OCI-LY1 (cell line): Measurements from ENCODE around the gene IFT22.

Experiments
- H2AFZ ChIP-seq: fragments of 200-600 bp; sonication (generic), shearing (Covaris generic); 2 replicates; pipeline ENCODE4 v1.6.0; 2014; ENCODE audit warnings: antibody characterized with exemption, mild to moderate bottlenecking, low read length
- H3F3A ChIP-seq: fragments of 200-600 bp; sonication (generic), shearing (Covaris generic); 2 replicates; pipeline ENCODE4 v1.6.0; 2014; ENCODE audit warnings: mild to moderate bottlenecking, antibody characterized with exemption, low read length, moderate library complexity; ENCODE audit not compliant: insufficient read depth
- H3K27ac ChIP-seq: fragments of 200-600 bp; sonication (generic); 2 replicates; pipeline ENCODE4 v1.5.1; 2014; ENCODE audit warnings: low read length, mixed run types, mild to moderate bottlenecking, low read depth; ENCODE audit not compliant: poor library complexity, severe bottlenecking
- H3K27me3 ChIP-seq: fragments of 200-600 bp; sonication (generic); 2 replicates; pipeline ENCODE4 v1.6.0; 2014; ENCODE audit warnings: antibody characterized with exemption, mild to moderate bottlenecking, low read length, moderate library complexity; ENCODE audit not compliant: insufficient read depth
- H3K36me3 ChIP-seq: fragments of 200-600 bp; sonication (generic); 2 replicates; pipeline ENCODE4 v1.6.1; 2014; ENCODE audit warnings: mild to moderate bottlenecking, antibody characterized with exemption, low read length, moderate library complexity, mixed read lengths; ENCODE audit not compliant: insufficient read depth
- H3K4me1 ChIP-seq: fragments of 200-600 bp; sonication (generic); 2 replicates; pipeline ENCODE4 v1.5.1; 2014; ENCODE audit warnings: mild to moderate bottlenecking, low read length, moderate library complexity; ENCODE audit not compliant: insufficient read depth, severe bottlenecking
- H3K4me2 ChIP-seq: fragments of 200-600 bp; sonication (generic), shearing (Covaris generic); 2 replicates; pipeline ENCODE4 v1.6.1; 2014; ENCODE audit warnings: low read length
- H3K4me3 ChIP-seq: fragments of 200-600 bp; sonication (generic); 2 replicates; pipeline ENCODE4 v1.5.1; 2014; ENCODE audit warnings: low read length, low read depth, mild to moderate bottlenecking, mixed read lengths; ENCODE audit not compliant: poor library complexity, severe bottlenecking
- H3K79me2 ChIP-seq: fragments of 200-600 bp; shearing (Covaris generic); 2 replicates; pipeline ENCODE4 v1.6.1; 2016; ENCODE audit warnings: mixed run types, low read length, mixed read lengths; ENCODE audit not compliant: insufficient read depth
- H3K9ac ChIP-seq: fragments of 200-600 bp; sonication (generic), shearing (Covaris generic); 2 replicates; pipeline ENCODE4 v1.6.1; 2014; ENCODE audit warnings: mild to moderate bottlenecking, low read length, mixed read lengths
- H3K9me2 ChIP-seq: fragments of 200-600 bp; sonication (generic), shearing (Covaris generic); 2 replicates; pipeline ENCODE4 v1.6.1; 2014; ENCODE audit warnings: low read depth, mild to moderate bottlenecking, low read length, mixed read lengths
- H3K9me3 ChIP-seq: fragments of 200-600 bp; shearing (Covaris generic); 2 replicates; pipeline ENCODE4 v1.6.1; 2014; ENCODE audit warnings: low read length, mixed read lengths
- H4K20me1 ChIP-seq: fragments of 200-600 bp; sonication (generic), shearing (Covaris generic); 2 replicates; pipeline ENCODE4 v1.6.0; 2016; ENCODE audit warnings: mild to moderate bottlenecking, low read length; ENCODE audit not compliant: insufficient read depth
- EZH2 ChIP-seq: fragments of 200-600 bp; sonication (generic), shearing (Covaris generic); IDR thresholded peaks from 2 replicates; pipeline ENCODE4 v1.8.0; 2017; ENCODE audit warnings: borderline replicate concordance, mixed run types, mild to moderate bottlenecking, antibody characterized with exemption, low read length, moderate library complexity, mixed read lengths
- TF ChIP-seq, protein P1 (sequence below): fragments of 200-600 bp; sonication (generic), shearing (Covaris generic); IDR thresholded peaks from 2 replicates; pipeline ENCODE4 v1.5.1; 2017; ENCODE audit warnings: mild to moderate bottlenecking, antibody characterized with exemption, low read length, moderate library complexity, mixed read lengths

Gene IFT22

DNA sequence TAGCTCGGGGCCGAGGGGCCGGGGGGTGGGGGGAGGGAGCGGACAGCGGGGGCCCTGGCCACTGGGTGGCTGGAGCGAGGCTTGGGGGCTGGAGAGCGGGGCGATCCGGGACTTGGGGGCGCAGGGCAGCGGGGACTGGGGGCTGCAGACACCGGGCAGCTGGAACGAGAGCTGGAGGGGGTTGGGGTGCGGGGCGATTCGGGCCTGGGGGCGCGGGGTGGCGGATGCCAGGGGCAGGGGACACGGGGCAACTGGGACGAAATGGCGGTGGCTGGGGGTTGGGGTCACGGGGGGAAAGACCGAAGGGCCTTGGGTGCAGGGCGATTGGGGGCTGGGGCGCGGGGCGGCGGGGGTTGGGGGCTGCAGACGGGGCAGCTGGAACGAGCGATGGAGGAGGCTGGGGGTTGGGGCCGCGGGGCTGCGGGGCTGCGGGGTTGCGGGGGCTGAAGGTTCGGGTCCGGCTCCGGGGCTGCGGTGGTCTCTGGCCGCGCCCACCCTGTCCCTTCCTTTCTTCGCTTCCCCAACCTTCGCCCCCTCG, 41.7 kb upstream of the IFT22 start:
- H3K4me2 ChIP-seq: no peak overlapping the region
- no peaks in the 10 kb centered on the region for H3K36me3 ChIP-seq
- no peak overlapping the region for H3K27ac ChIP-seq
- H3K4me1 ChIP-seq: no peaks in the 10 kb centered on the region
- H3K9me2 ChIP-seq: no peaks in the 10 kb centered on the region
- no peak overlapping the region for H2AFZ ChIP-seq
- no peak overlapping the region for H3K4me3 ChIP-seq
- peaks cover 14% of the 10 kb centered on the region; the same call in 1 of the 2 replicates for H3K27me3 ChIP-seq
- TF ChIP-seq EZH2: no peak
- TF ChIP-seq, protein P1, sequence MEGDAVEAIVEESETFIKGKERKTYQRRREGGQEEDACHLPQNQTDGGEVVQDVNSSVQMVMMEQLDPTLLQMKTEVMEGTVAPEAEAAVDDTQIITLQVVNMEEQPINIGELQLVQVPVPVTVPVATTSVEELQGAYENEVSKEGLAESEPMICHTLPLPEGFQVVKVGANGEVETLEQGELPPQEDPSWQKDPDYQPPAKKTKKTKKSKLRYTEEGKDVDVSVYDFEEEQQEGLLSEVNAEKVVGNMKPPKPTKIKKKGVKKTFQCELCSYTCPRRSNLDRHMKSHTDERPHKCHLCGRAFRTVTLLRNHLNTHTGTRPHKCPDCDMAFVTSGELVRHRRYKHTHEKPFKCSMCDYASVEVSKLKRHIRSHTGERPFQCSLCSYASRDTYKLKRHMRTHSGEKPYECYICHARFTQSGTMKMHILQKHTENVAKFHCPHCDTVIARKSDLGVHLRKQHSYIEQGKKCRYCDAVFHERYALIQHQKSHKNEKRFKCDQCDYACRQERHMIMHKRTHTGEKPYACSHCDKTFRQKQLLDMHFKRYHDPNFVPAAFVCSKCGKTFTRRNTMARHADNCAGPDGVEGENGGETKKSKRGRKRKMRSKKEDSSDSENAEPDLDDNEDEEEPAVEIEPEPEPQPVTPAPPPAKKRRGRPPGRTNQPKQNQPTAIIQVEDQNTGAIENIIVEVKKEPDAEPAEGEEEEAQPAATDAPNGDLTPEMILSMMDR: no peak
- H3K9ac ChIP-seq: no peak overlapping the region
- H4K20me1 ChIP-seq: no peaks in the 10 kb centered on the region
- no peaks in the 10 kb centered on the region for H3K79me2 ChIP-seq
- H3F3A ChIP-seq: no peaks in the 10 kb centered on the region
- 0 out of 2 replicates have a peak, but pooled peaks cover 2% of the 10 kb centered on the region for H3K9me3 ChIP-seq

DNA sequence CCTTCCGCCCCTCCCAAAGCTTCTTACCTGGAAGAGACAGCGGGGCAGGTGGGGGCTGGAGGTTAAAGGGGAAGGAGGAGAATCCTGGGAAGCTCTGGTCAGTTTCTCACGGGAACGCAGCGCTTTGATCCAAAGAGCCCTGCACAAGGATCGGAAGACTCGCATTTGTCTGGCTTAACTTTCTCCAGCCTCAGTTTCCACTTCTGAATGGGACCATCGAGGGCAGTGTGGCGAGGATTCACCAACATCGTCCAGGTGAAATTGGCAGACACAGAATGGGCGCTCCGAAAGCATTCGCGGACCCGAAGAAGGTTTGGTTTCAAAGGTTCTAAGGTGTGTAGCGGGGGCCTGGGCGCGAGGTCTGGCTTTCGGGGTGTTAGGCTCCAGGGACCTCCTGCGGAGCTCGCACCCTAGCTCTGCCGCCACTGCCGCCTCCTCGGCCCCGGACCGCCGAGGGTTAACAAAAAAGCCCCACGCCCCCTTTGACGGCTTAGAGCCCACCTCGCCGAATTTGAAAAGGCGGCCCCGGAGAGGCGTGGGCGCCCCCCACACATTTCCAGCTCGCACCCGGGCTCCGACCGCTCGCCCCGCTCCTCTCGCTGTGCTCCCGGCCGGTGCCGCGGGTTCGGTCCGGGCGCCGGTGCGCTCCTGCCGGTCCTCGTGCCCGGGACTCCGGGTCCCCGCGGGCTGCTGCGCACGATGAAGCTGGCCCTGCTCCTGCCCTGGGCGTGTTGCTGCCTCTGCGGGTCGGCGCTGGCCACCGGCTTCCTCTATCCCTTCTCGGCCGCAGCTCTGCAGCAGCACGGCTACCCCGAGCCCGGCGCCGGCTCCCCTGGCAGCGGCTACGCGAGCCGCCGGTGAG, 41.0 kb upstream of the IFT22 start, which contains the start of gene COL26A1:
TSS of gene COL26A1 (plus strand) at position 542 of the 862 bp plus-strand sequence. CDS start at position 700, 158 bp downstream.
- Histone ChIP-seq H3K4me2 (no peak within 1 kb of the TSS), H3K4me1 (no peaks in the 10 kb centered on the region), H3K9ac (no peak within 1 kb of the TSS), H2AFZ (no peak within 1 kb of the TSS), H3F3A (no peaks in the 10 kb centered on the region), H3K9me3 (no peaks in the 10 kb centered on the region), H3K9me2 (no peaks in the 10 kb centered on the region), H3K4me3 (no peak within 1 kb of the TSS), H3K27me3 (peaks cover 8% of the 10 kb centered on the region; the same call in 1 of the 2 replicates), H4K20me1 (no peaks in the 10 kb centered on the region), H3K27ac (no peak within 1 kb of the TSS), H3K79me2 (no peaks in the 10 kb centered on the region), H3K36me3 (no peaks in the 10 kb centered on the region)
- no peak for TF ChIP-seq EZH2
- TF ChIP-seq, protein P1: no peak

DNA sequence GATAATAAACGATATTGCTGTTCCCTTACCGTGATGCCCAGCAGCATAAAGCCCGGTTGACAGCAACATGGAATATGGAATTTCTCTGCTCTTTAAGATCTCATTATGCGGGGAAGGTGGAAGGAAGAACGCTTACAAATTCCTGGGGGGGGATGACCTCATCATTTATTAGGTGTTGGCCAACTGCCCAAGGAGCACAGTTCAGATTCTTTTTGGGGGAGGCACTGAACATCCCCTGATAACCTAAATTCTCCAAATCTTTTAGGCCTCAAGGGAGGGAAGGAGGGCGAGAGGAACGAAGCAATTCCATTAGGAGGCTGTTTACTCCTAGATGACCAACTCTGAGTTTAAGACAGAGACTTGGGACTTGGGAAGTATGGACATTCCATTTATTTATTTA, 35.8 kb upstream of the IFT22 start:
- peaks cover 8% of the 10 kb centered on the region for H3K27me3 ChIP-seq

More for the DNA sequence above, 35.8 kb upstream of the IFT22 start:
- no peaks in the 10 kb centered on the region for H3K9me3 ChIP-seq
- no peak overlapping the region for H3K27ac ChIP-seq
- H4K20me1 ChIP-seq: no peaks in the 10 kb centered on the region
- H3K9ac ChIP-seq: no peak overlapping the region
- no peaks in the 10 kb centered on the region for H3K36me3 ChIP-seq
- no peak overlapping the region for H2AFZ ChIP-seq
- H3K4me1 ChIP-seq: no peaks in the 10 kb centered on the region
- no peaks in the 10 kb centered on the region for H3K79me2 ChIP-seq
- TF ChIP-seq, protein P1: no peak
- no peak for TF ChIP-seq EZH2
- no peak overlapping the region for H3K4me3 ChIP-seq
- no peak overlapping the region for H3K4me2 ChIP-seq
- no peaks in the 10 kb centered on the region for H3F3A ChIP-seq
- H3K9me2 ChIP-seq: no peaks in the 10 kb centered on the region
